PC-9 (cell line): Measurements from ENCODE around the gene GCNT2. TPM values are rescaled to one million over a fixed set of nuclear protein-coding genes. Genes with fewer than 3 reads are reported as not detected.

Source experiments
- BruUV-seq: library from RNA; stranded (reverse); fragments of 400-500 nt; replicated peaks from 2 replicates; lab custom pipeline; 2021; lab: Mats Ljungman, UMichigan
- CTCF ChIA-PET: fragments of 300-600 bp; sonication (Branson Sonifier 250); formaldehyde crosslinking; loops from one replicate; lab custom pipeline; 2022; ENCODE audit warnings: antibody characterized with exemption; lab: Charles Lee
- POLR2A ChIA-PET: fragments of 300-600 bp; sonication (Branson Sonifier 250); formaldehyde crosslinking; loops from one replicate; lab custom pipeline; 2022; ENCODE audit warnings: antibody characterized with exemption; ENCODE audit not compliant: unreplicated experiment; lab: Charles Lee
- DNase-seq, 2 experiments: peaks; one replicate each; pipeline versions ENCODE4 v3.0.0 to v3.0.0-alpha.2; 2015 to 2022; ENCODE audit warnings: mixed read lengths in 1 of 2
- H2AFZ ChIP-seq: fragments of 200-600 bp; sonication (generic); 2 replicates; pipeline ENCODE4 v1.8.1; 2017; ENCODE audit warnings: antibody characterized with exemption
- H3F3A ChIP-seq: fragments of 200-600 bp; sonication (generic); 2 replicates; pipeline ENCODE4 v1.8.1; 2017; ENCODE audit warnings: antibody characterized with exemption, mild to moderate bottlenecking, low read depth; ENCODE audit not compliant: insufficient read depth
- H3K27ac ChIP-seq: fragments of 200-600 bp; sonication (generic); 2 replicates; pipeline ENCODE4 v1.6.1; 2016; ENCODE audit warnings: mixed run types
- H3K27me3 ChIP-seq: fragments of 200-600 bp; sonication (generic); 2 replicates; pipeline ENCODE4 v1.6.1; 2016; ENCODE audit warnings: low read depth, mixed run types; ENCODE audit not compliant: insufficient read depth
- H3K36me3 ChIP-seq: fragments of 200-600 bp; sonication (generic); 2 replicates; pipeline ENCODE4 v1.6.1; 2016; ENCODE audit warnings: low read depth, mixed run types
- H3K4me1 ChIP-seq: fragments of 200-600 bp; sonication (generic); replicated peaks from 2 replicates; pipeline ENCODE4 v1.6.1; 2016; ENCODE audit warnings: mixed run types; ENCODE audit not compliant: insufficient read depth
- H3K4me2 ChIP-seq: fragments of 200-600 bp; sonication (generic); 2 replicates; pipeline ENCODE4 v1.6.1; 2017; ENCODE audit warnings: mixed run types
- H3K4me3 ChIP-seq: fragments of 200-600 bp; sonication (generic); 2 replicates; pipeline ENCODE4 v1.6.1; 2016; ENCODE audit warnings: mixed run types
- H3K79me2 ChIP-seq: fragments of 200-600 bp; sonication (generic); 2 replicates; pipeline ENCODE4 v1.6.1; 2017; ENCODE audit warnings: low read depth, mixed run types
- H3K9me2 ChIP-seq: fragments of 200-600 bp; sonication (generic); 2 replicates; pipeline ENCODE4 v1.8.1; 2017; ENCODE audit warnings: mild to moderate bottlenecking; ENCODE audit not compliant: insufficient read depth
- H3K9me3 ChIP-seq: fragments of 200-600 bp; sonication (generic); 2 replicates; pipeline ENCODE4 v1.8.1; 2016; ENCODE audit warnings: low read depth; ENCODE audit not compliant: insufficient read depth
- H4K20me1 ChIP-seq: fragments of 200-600 bp; sonication (generic); 2 replicates; pipeline ENCODE4 v1.8.1; 2017; ENCODE audit not compliant: insufficient read depth
- EZH2 ChIP-seq: fragments of 200-600 bp; sonication (generic); IDR thresholded peaks from 2 replicates; pipeline ENCODE4 v1.8.0; 2017; ENCODE audit warnings: antibody characterized with exemption, low read depth
- intact Hi-C: fragments of 100-400 bp; cut with micrococcal nuclease; formaldehyde crosslinking; loops from one replicate; pipeline ENCODE4 v1.10.0; 2022; ENCODE audit not compliant: unreplicated experiment
- total RNA-seq: library from RNA; stranded (reverse); gene quantifications from 2 replicates; pipeline ENCODE4 v1.2.3, GENCODE V29; 2021
- TF ChIP-seq, protein P1 (sequence below): fragments of 200-600 bp; sonication (generic); conservative IDR thresholded peaks from 2 replicates; pipeline ENCODE4 v1.6.1; 2017; ENCODE audit warnings: mixed run types, antibody characterized with exemption, mild to moderate bottlenecking, moderate library complexity

The GCNT2 gene
- total RNA-seq, 1 experiment from 2014 or later: 35.7 TPM

DNA sequence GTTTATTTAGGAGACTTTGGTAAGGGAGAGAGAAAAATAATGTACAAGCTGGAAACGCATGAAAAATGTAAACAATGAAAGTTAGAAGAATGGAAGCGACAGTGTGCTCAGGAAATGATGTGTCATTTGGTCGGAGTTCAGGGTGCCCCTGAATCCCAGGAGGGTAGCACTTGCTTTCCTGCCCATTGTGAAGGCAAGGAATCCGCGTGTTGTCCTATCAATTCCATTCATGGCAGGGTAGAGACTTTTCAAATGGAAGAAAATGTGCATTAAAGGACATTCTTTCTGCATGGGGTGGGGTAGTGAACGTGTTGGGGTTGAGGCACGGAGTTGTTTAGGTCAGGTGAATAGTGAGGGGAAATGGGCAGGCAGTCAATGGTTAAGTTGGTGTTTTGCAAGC, 33.7 kb downstream of the GCNT2 start:
- Histone ChIP-seq H3K36me3 (0 out of 2 replicates have a peak, but pooled peaks cover 3% of the 10 kb centered on the region), H3K4me3 (no peak overlapping the region), H3F3A (no peaks in the 10 kb centered on the region), H3K79me2 (peaks cover 3% of the 10 kb centered on the region; the same call in 1 of the 2 replicates), H3K27ac (no peak overlapping the region), H3K27me3 (no peaks in the 10 kb centered on the region), H3K4me1 (no peaks in the 10 kb centered on the region), H4K20me1 (no peaks in the 10 kb centered on the region), H3K4me2 (no peak overlapping the region), H3K9me2 (no peaks in the 10 kb centered on the region), H3K9me3 (no peaks in the 10 kb centered on the region), H2AFZ (no peak overlapping the region)
- TF ChIP-seq, protein P1, sequence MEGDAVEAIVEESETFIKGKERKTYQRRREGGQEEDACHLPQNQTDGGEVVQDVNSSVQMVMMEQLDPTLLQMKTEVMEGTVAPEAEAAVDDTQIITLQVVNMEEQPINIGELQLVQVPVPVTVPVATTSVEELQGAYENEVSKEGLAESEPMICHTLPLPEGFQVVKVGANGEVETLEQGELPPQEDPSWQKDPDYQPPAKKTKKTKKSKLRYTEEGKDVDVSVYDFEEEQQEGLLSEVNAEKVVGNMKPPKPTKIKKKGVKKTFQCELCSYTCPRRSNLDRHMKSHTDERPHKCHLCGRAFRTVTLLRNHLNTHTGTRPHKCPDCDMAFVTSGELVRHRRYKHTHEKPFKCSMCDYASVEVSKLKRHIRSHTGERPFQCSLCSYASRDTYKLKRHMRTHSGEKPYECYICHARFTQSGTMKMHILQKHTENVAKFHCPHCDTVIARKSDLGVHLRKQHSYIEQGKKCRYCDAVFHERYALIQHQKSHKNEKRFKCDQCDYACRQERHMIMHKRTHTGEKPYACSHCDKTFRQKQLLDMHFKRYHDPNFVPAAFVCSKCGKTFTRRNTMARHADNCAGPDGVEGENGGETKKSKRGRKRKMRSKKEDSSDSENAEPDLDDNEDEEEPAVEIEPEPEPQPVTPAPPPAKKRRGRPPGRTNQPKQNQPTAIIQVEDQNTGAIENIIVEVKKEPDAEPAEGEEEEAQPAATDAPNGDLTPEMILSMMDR: no peak
- TF ChIP-seq EZH2: no peak
- no peak for DNase-seq
- intact Hi-C loops: no loop called here
- no TSS peak for BruUV-seq
- ChIA-PET POLR2A (no interaction called here), CTCF (no interaction called here)

GRCh38 chr6:10555625-10556309, 34.6 kb downstream of the GCNT2 start:
- BruUV-seq: no TSS peak
- H4K20me1 ChIP-seq: no peaks in the 10 kb centered on the region
- no peak overlapping the region for H2AFZ ChIP-seq
- no peaks in the 10 kb centered on the region for H3K9me3 ChIP-seq
- H3K4me1 ChIP-seq: no peaks in the 10 kb centered on the region
- no peak for DNase-seq
- POLR2A ChIA-PET: no interaction called here
- H3K9me2 ChIP-seq: no peaks in the 10 kb centered on the region
- intact Hi-C loops: no loop called here
- no peak overlapping the region for H3K4me2 ChIP-seq
- H3K4me3 ChIP-seq: no peak overlapping the region
- CTCF ChIA-PET: no interaction called here
- no peaks in the 10 kb centered on the region for H3K79me2 ChIP-seq
- no peak for TF ChIP-seq EZH2
- TF ChIP-seq, protein P1: no peak
- 0 out of 2 replicates have a peak, but pooled peaks cover 3% of the 10 kb centered on the region for H3K36me3 ChIP-seq
- no peaks in the 10 kb centered on the region for H3F3A ChIP-seq
- H3K27me3 ChIP-seq: no peaks in the 10 kb centered on the region
- no peak overlapping the region for H3K27ac ChIP-seq

GRCh38 chr6:10556589-10556988, 35.4 kb downstream of the GCNT2 start:
- Histone ChIP-seq H3K79me2 (no peaks in the 10 kb centered on the region), H3K4me2 (no peak overlapping the region), H3K9me2 (no peaks in the 10 kb centered on the region), H2AFZ (no peak overlapping the region), H4K20me1 (no peaks in the 10 kb centered on the region), H3K36me3 (0 out of 2 replicates have a peak, but pooled peaks cover 3% of the 10 kb centered on the region), H3K4me1 (no peaks in the 10 kb centered on the region), H3K9me3 (no peaks in the 10 kb centered on the region), H3K27me3 (no peaks in the 10 kb centered on the region), H3K27ac (no peak overlapping the region), H3K4me3 (no peak overlapping the region), H3F3A (no peaks in the 10 kb centered on the region)
- ChIA-PET CTCF (no interaction called here), POLR2A (no interaction called here)
- no peak for DNase-seq
- TF ChIP-seq, protein P1: no peak
- no peak for TF ChIP-seq EZH2
- no TSS peak for BruUV-seq
- intact Hi-C loops: no loop called here
